H1 (cell line): ENCODE measurements around the gene GRK6. TPM values are rescaled to one million over a fixed set of nuclear protein-coding genes. Genes with fewer than 3 reads are reported as not detected.

Experiments used
- ATF3 ChIP-seq: IDR thresholded peaks from 2 replicates; pipeline ENCODE4 v1.6.1; 2011; ENCODE audit warnings: low read depth, mild to moderate bottlenecking, low read length; ENCODE audit not compliant: insufficient read depth
- CBX8 ChIP-seq: fragments of 300-800, 300-1000 bp; sonication (generic); IDR thresholded peaks from 2 replicates; pipeline ENCODE4 v1.7.1; 2016; ENCODE audit warnings: low read depth, low read length, borderline replicate concordance
- CREB1 ChIP-seq: IDR thresholded peaks from 2 replicates; pipeline ENCODE4 v1.6.1; 2012; ENCODE audit warnings: inconsistent platforms
- EP300 ChIP-seq, 2 experiments: IDR thresholded peaks; 1 replicate in 1 of 2; 2 replicates in 1 of 2; pipeline ENCODE4 v1.6.1; 2011 to 2012; ENCODE audit warnings: low read depth in 2 of 2, low read length in 2 of 2, mild to moderate bottlenecking in 2 of 2, borderline replicate concordance in 1 of 2, inconsistent platforms in 1 of 2, moderate library complexity in 1 of 2
- KDM1A ChIP-seq: fragments of 200-600, 300-600 bp; sonication (generic); IDR thresholded peaks from 2 replicates; pipeline ENCODE4 v1.7.1; 2016; ENCODE audit warnings: mild to moderate bottlenecking, low read length, borderline replicate concordance
- POLR2A ChIP-seq, 2 experiments: IDR thresholded peaks; 1 replicate in 1 of 2; 2 replicates in 1 of 2; pipeline ENCODE4 v1.6.1; 2011; ENCODE audit warnings: low read depth in 2 of 2, low read length in 2 of 2, mild to moderate bottlenecking in 2 of 2; ENCODE audit errors: control extremely low read depth in 1 of 2
- POLR2AphosphoS5 ChIP-seq: IDR thresholded peaks from 2 replicates; pipeline ENCODE4 v1.6.1; 2011; ENCODE audit warnings: low read depth, low read length
- TEAD4 ChIP-seq: IDR thresholded peaks from 2 replicates; pipeline ENCODE4 v1.6.1; 2012; ENCODE audit warnings: low read depth, low read length, inconsistent platforms, mixed read lengths
- polyA plus RNA-seq, 7 experiments: library from polyadenylated mRNA; depleted of rRNA in 3 of 7; stranded (reverse) in 5 of 7; unstranded in 2 of 7; fragments of >200 nt in 5 of 7; fragments of 200-250 nt in 2 of 7; gene quantifications; 1 replicate in 5 of 7; 2 replicates in 1 of 7; 4 replicates in 1 of 7; pipeline versions ENCODE4 v1.2.1 to v1.2.3, GENCODE V29; 2011 to 2013; ENCODE audit warnings: missing spikeins in 2 of 7, mixed read lengths in 2 of 7
- total RNA-seq: library from RNA; stranded (reverse); fragmentation: NEBNext Ultra II Directional; extraction: Animal tissue kit (Norgen Biotek cat#: 25700); gene quantifications from 2 replicates; pipeline ENCODE4 v1.2.1, GENCODE V29; 2021
- TF ChIP-seq, protein P1 (sequence below): fragments of 300-600 bp; sonication (generic); IDR thresholded peaks from 2 replicates; pipeline ENCODE4 v1.7.1; 2012; ENCODE audit warnings: low read length, moderate library complexity, mild to moderate bottlenecking, inconsistent platforms; ENCODE audit not compliant: insufficient replicate concordance

Gene GRK6
- total and polyA plus RNA-seq, 2 of the 8 experiments (the other 6 are each of a cell fraction or from before 2014, with no cell fraction given): 31.8 to 57.8 TPM

DNA sequence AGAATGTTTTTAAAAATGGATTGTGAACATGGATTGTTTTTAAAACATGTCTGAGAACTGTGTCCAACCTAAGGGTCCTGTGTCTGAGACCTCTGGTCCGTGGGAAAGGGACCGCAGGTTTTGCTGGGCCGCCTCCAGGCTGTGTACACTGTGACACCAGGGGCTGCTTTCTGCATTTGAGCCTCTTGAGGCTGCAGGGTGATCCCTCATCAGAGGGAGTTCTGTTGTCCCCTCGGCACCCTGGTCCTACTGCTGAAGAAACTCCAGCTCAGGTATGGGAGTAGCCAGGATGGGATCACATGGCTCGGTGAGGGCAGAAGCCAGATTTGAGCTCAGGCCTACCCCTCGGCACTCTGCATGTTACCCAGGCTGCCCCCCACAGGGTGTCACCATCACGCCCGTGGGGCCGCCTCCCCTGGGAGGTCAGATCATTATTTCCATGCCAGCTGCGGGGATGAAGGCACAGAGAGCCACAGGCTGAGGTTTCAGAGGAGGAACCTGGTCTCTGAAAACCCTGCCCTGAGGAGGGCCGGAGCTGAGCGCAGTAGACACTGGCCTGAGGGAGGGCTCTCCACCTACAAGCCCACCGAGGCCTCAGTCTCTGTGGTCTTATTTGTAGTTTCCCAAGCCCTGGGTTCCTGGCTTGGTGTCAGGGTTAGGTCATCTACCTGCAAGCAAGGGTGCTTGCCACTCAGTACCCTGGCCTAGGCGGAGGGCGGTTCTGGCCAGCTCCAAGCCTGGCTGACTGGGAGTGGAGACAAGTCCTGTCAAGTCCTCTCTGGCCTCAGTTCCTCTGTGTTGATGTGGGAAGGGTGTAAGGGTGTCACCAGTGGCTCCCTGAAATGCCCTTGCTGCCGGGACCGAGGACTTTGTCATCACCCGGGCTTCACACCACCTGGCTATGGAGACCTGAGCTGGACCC is 22.9 kb downstream of the GRK6 start (continued):
- TF ChIP-seq EP300 (IDR thresholded peaks at IDR 0.05; ENCODE audit: borderline replicate concordance in 1 of 2, low read depth in 2 of 2, low read length in 2 of 2): no peak
- TF ChIP-seq TEAD4: no peak
- TF ChIP-seq ATF3: no peak
- no peak for TF ChIP-seq POLR2A (IDR thresholded peaks at IDR 0.05; ENCODE audit: control extremely low read depth in 1 of 2, low read depth in 2 of 2, low read length in 2 of 2)
- no peak for TF ChIP-seq CREB1
- TF ChIP-seq KDM1A: no peak
- TF ChIP-seq CBX8: no peak
- TF ChIP-seq, protein P1, sequence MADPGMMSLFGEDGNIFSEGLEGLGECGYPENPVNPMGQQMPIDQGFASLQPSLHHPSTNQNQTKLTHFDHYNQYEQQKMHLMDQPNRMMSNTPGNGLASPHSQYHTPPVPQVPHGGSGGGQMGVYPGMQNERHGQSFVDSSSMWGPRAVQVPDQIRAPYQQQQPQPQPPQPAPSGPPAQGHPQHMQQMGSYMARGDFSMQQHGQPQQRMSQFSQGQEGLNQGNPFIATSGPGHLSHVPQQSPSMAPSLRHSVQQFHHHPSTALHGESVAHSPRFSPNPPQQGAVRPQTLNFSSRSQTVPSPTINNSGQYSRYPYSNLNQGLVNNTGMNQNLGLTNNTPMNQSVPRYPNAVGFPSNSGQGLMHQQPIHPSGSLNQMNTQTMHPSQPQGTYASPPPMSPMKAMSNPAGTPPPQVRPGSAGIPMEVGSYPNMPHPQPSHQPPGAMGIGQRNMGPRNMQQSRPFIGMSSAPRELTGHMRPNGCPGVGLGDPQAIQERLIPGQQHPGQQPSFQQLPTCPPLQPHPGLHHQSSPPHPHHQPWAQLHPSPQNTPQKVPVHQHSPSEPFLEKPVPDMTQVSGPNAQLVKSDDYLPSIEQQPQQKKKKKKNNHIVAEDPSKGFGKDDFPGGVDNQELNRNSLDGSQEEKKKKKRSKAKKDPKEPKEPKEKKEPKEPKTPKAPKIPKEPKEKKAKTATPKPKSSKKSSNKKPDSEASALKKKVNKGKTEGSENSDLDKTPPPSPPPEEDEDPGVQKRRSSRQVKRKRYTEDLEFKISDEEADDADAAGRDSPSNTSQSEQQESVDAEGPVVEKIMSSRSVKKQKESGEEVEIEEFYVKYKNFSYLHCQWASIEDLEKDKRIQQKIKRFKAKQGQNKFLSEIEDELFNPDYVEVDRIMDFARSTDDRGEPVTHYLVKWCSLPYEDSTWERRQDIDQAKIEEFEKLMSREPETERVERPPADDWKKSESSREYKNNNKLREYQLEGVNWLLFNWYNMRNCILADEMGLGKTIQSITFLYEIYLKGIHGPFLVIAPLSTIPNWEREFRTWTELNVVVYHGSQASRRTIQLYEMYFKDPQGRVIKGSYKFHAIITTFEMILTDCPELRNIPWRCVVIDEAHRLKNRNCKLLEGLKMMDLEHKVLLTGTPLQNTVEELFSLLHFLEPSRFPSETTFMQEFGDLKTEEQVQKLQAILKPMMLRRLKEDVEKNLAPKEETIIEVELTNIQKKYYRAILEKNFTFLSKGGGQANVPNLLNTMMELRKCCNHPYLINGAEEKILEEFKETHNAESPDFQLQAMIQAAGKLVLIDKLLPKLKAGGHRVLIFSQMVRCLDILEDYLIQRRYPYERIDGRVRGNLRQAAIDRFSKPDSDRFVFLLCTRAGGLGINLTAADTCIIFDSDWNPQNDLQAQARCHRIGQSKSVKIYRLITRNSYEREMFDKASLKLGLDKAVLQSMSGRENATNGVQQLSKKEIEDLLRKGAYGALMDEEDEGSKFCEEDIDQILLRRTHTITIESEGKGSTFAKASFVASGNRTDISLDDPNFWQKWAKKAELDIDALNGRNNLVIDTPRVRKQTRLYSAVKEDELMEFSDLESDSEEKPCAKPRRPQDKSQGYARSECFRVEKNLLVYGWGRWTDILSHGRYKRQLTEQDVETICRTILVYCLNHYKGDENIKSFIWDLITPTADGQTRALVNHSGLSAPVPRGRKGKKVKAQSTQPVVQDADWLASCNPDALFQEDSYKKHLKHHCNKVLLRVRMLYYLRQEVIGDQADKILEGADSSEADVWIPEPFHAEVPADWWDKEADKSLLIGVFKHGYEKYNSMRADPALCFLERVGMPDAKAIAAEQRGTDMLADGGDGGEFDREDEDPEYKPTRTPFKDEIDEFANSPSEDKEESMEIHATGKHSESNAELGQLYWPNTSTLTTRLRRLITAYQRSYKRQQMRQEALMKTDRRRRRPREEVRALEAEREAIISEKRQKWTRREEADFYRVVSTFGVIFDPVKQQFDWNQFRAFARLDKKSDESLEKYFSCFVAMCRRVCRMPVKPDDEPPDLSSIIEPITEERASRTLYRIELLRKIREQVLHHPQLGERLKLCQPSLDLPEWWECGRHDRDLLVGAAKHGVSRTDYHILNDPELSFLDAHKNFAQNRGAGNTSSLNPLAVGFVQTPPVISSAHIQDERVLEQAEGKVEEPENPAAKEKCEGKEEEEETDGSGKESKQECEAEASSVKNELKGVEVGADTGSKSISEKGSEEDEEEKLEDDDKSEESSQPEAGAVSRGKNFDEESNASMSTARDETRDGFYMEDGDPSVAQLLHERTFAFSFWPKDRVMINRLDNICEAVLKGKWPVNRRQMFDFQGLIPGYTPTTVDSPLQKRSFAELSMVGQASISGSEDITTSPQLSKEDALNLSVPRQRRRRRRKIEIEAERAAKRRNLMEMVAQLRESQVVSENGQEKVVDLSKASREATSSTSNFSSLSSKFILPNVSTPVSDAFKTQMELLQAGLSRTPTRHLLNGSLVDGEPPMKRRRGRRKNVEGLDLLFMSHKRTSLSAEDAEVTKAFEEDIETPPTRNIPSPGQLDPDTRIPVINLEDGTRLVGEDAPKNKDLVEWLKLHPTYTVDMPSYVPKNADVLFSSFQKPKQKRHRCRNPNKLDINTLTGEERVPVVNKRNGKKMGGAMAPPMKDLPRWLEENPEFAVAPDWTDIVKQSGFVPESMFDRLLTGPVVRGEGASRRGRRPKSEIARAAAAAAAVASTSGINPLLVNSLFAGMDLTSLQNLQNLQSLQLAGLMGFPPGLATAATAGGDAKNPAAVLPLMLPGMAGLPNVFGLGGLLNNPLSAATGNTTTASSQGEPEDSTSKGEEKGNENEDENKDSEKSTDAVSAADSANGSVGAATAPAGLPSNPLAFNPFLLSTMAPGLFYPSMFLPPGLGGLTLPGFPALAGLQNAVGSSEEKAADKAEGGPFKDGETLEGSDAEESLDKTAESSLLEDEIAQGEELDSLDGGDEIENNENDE: no peak
- TF ChIP-seq POLR2AphosphoS5: no peak
